ENCODE measurements around the gene PSME1.

PSME1 gene

GRCh38 chr14:24149302-24149969 is 13.4 kb downstream of the PSME1 start:
- no peak for DNase-seq

DNA sequence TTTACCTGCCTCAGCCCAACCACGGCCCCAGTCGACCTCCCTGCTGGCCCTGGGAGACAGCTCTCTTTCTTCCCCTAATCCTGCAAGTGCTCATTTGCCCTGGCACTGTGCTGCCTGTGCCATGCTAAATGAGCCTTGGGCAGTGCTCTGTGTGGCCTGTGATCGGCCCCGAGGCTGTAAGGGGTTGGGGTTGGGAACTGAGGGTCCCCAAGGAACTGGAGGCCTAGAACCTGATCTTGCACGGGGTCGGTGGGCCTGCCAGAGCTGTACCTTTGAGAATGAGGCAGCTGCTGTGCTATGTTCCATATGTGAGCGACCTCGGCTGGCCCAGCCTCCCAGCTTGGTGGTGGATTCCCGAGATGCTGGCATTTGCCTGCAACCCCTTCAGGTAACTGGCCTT is 14.1 kb downstream of the PSME1 start:
- DNase-seq, result no peak

DNA sequence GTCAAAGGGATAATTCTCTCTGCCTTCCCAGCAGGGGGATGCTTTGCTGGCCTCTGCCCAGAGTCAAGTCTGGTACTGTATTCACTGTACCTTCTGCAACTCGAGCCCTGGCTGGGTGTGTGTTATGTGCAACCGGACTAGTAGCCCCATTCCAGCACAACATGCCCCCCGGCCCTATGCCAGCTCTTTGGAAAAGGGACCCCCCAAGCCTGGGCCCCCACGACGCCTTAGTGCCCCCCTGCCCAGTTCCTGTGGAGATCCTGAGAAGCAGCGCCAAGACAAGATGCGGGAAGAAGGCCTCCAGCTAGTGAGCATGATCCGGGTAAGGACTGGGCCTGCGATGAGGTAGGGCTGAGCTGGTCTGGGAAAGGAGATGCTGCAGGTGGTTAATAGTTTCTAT is 14.6 kb downstream of the PSME1 start:
- DNase-seq, result no peak

DNA sequence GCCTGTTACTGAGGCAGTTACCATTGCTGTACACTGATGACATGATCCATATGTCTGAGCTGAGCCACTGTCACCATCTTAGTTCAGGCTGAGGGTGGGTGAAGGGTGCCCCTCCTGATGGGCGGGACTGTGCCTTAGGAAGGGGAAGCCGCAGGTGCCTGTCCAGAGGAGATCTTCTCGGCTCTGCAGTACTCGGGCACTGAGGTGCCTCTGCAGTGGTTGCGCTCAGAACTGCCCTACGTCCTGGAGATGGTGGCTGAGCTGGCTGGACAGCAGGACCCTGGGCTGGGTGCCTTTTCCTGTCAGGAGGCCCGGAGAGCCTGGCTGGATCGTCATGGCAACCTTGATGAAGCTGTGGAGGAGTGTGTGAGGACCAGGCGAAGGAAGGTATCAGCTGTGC is 15.0 kb downstream of the PSME1 start:
- DNase-seq, result no peak

DNA sequence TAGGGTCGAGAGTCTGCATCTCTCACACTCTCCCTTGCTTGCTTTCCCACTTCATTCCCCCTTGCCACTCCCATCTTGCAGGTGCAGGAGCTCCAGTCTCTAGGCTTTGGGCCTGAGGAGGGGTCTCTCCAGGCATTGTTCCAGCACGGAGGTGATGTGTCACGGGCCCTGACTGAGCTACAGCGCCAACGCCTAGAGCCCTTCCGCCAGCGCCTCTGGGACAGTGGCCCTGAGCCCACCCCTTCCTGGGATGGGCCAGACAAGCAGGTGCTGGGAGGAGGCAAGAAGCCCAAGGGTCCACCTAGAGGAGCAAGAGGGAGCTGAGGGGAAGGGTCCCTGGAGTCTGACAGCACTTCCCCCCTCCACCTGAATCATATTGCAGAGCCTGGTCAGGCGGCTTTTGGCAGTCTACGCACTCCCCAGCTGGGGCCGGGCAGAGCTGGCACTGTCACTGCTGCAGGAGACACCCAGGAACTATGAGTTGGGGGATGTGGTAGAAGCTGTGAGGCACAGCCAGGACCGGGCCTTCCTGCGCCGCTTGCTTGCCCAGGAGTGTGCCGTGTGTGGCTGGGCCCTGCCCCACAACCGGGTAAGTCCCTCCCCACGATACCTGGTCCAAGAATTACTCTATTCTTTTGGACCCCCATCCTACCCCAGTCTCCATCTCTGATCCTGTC is 15.5 kb downstream of the PSME1 start:
- DNase-seq, result no peak

GRCh38 chr14:24155100-24155499 is 19.1 kb downstream of the PSME1 start:
- DNase-seq, result no peak

GRCh38 chr14:24156840-24157239 is 20.8 kb downstream of the PSME1 start:
- DNase-seq, result no peak

- DNase-seq, result no peak
Observed at GRCh38 chr14:24157331-24157730, 21.3 kb downstream of the PSME1 start.

DNA sequence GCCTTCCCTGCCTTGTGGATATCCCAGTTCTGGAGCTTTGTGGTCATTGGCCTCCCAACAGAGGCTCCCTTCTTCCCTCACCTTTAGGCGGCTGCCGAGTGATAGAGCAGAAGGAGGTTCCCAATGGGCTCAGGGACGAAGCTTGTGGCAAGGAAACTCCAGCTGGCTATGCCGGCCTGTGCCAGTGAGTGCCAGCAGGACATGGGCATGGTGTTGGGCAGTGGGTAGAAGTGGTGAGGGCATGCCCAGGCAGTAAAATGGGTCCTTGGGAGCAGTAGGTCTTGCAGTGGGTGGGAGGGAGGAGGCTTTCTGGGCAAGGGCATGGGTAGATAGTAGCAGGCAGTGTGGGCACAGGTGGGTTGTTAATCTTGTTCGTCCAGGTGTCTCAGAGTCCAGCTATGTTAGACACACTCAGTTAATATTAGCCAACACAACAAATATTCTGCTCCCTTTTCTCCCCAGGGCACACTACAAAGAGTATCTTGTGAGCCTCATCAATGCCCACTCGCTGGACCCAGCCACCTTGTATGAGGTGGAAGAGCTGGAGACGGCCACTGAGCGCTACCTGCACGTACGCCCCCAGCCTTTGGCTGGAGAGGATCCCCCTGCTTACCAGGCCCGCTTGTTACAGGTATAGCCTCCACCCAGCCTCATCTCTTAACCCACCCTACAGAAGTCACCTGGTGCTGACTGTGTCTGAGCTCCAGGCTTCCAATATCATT is 23.9 kb downstream of the PSME1 start:
- no peak for DNase-seq

GRCh38 chr14:24160499-24160849 is 24.5 kb downstream of the PSME1 start:
- DNase-seq, result no peak

DNA sequence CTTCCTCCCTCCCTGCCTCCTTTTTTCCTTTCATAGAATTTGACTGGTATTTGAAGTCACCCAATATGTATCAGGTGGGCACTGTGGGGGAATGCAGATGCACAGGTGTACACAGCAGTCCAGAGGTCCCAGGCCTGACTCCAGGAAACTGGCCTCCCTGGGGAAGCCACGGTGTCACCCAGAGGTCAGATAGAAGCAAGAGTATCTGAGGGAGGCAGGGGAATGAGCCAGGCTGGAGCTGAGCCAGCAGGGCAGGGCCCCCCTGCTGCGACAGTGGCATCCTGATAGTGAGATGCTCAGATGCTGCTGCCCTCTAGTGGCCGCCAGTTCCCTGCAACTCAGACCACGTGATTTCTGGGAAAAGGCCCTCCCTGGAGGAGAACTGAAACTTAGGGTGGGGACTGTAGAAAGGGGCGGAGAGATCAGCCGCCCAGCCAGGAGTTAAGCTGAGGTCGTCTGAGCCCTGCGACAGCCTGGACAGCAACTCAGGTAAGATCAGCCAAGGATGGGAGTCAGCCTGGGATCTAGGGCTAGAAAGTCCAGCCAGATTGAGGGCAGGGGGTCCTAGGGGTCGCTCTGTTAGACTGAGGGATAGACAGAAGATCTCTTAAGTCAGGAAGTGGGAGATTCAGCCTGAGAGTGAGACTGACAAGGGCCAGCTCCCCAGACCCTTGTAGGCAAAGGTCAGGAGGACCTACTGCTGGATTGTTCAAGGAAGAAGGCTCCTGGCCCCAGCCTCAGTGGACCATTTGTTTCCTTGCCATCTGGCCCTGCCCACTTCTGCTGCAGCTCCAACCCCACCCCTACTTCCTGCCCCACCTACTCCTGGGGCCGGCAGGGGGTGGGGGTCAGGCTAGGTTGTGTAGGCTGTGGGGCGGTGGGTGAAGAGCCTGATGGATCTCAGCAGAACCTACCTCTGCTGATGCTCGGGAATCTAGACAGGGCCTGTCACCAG is 25.1 kb downstream of the PSME1 start, which contains the start of gene IRF9:
IRF9 (plus strand) TSS at position 416 of the 955 bp plus-strand sequence. CDS start 880 bp downstream, outside the sequence.
- DNase-seq, result peak; percentile 91

GRCh38 chr14:24162093-24162492 is 26.1 kb downstream of the PSME1 start:
- no peak for DNase-seq

DNA sequence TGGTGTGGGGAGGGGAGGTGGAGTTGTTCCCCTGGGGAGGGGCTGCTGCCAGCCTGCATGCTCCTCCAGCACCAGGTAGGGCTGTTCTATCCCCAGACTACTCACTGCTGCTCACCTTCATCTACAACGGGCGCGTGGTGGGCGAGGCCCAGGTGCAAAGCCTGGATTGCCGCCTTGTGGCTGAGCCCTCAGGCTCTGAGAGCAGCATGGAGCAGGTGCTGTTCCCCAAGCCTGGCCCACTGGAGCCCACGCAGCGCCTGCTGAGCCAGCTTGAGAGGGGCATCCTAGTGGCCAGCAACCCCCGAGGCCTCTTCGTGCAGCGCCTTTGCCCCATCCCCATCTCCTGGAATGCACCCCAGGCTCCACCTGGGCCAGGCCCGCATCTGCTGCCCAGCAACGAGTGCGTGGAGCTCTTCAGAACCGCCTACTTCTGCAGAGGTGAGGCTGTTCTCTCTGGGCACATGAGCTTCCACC is 28.6 kb downstream of the PSME1 start:
- no peak for DNase-seq

DNA sequence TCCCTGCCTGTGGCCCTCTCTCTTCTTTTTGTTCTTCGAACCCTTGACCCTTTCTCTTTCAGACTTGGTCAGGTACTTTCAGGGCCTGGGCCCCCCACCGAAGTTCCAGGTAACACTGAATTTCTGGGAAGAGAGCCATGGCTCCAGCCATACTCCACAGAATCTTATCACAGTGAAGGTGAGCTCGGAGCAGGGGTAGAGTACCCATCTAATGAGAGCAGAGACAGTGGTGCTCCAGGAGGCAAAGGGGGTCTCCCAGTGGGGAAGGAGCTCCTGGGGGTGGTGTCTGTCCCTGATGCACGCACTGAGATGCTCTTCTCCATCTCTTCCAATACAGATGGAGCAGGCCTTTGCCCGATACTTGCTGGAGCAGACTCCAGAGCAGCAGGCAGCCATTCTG is 29.8 kb downstream of the PSME1 start:
- no peak for DNase-seq

GRCh38 chr14:24167469-24168114 is 31.6 kb downstream of the PSME1 start:
- DNase-seq, result no peak

GRCh38 chr14:24171422-24172260 is 35.6 kb downstream of the PSME1 start, which contains the start of gene REC8:
Gene REC8 (plus strand): TSS chr14:24172080. CDS start chr14:24172553, 473 bp downstream.
- no peak for DNase-seq

- no peak for DNase-seq
Observed at GRCh38 chr14:24172261-24172860, 36.4 kb downstream of the PSME1 start.

DNA sequence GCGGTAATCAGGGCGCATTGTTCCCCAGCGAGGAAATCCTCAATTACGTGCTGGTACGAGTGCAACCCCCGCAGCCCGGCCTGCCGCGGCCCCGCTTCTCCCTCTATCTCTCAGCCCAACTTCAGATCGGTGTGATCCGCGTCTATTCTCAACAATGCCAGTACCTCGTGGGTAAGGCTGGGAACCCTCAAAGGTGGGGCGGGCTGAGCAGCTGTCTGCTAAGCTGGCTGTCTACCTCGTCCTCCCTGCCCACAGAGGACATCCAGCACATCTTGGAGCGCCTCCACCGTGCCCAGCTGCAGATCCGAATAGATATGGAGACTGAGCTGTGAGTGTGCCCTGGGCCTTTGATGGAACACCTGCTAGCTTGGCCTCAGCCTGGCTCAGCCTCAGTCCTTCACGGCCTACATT is 36.9 kb downstream of the PSME1 start:
- DNase-seq, result no peak

DNA sequence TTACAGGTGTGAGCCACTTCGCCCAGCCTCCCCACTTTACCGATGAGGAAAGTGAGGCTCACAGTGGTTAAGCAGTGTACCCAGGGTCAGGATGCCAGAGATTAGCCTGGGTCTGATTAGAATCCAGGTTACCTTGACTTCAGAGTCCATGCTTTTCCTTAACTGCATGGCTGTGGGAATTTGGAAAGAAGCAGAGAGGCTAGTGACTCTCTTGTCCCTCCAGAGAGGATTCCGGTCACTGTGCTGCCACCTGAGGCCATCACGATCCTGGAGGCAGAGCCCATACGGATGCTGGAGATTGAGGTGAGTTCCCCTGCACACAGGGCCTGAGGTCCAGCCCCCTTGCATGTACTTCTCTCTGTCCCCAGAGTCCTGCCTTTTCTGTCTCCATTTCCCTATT is 40.6 kb downstream of the PSME1 start:
- no peak for DNase-seq

DNA sequence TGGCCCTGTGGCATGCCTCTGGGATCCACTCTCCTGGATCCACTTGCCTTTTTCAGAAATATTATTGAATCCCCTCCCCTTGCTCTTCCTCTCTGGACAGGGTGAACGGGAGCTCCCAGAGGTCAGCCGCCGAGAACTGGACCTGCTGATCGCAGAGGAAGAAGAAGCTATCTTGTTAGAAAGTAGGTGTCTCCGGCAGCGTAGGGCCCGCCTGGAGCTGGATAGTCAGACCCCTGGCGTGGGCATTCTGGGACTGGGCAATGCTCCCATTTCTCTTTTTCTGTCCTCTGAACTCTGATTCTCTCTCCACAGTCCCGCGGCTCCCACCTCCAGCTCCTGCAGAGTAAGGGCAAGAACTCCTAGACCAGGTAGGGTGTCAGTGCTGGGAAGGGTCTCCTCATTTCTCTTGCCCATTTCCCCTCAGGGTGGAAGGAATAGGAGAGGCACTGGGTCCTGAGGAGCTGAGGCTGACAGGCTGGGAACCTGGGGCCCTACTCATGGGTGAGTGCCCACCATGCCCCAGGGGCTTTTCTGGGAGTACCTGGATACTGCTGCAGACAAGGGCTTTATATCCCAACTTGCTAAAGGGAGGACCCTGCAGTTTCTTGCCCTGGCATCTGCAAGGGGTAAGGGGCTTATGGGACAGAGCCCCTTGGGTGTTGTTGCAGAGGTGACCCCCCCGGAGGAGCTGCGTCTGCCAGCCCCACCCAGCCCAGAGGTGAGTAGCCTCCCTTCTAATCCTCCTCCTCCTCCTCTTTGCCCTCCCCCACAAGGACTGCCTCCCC is 41.2 kb downstream of the PSME1 start:
- DNase-seq, result no peak
